ENCODE results near the gene HSPA14. TPM values are rescaled to one million over a fixed set of nuclear protein-coding genes. Genes with fewer than 3 reads are reported as not detected.

The HSPA14 gene
- total RNA-seq, 1 experiment from 2014 or later: 19.9 TPM

DNA sequence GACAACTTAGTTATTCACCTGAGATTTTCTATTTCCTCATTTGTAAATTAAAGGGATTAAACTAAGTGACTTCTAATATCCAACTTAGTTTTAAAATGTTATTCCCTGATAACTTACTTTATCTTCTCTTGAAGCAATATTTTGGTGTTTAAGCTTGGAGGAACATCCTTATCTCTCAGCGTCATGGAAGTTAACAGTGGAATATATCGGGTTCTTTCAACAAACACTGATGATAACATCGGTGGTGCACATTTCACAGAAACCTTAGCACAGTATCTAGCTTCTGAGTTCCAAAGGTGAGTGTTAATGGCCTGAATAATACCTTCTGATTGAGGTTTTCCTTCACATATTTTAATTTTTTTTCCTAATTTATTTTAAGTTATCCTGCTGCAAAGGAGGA, 14.1 kb downstream of the HSPA14 start:
- intact Hi-C loops (cut with micrococcal nuclease): no loop called here
- no peaks in the 10 kb centered on the region for H3K4me1 ChIP-seq (ENCODE audit: control insufficient read depth in 1 of 2, insufficient read depth in 2 of 2, low read length in 2 of 2)
- peaks cover 11 to 31% of the 10 kb centered on the region in 2 experiments for H3K36me3 ChIP-seq (ENCODE audit: control insufficient read depth in 1 of 2, insufficient read depth in 2 of 2, low read length in 2 of 2)
- BruUV-seq (replicated peaks): no TSS peak
- H3K9ac ChIP-seq (ENCODE audit: low read length): no peak overlapping the region
- no peaks in the 10 kb centered on the region for H3K9me2 ChIP-seq (ENCODE audit: insufficient read depth)
- no peak overlapping the region for H3K4me3 ChIP-seq (replicated peaks in 1 of 2; ENCODE audit: low read depth in 1 of 2, low read length in 2 of 2)
- ATAC-seq (no peak), DNase-seq (ENCODE audit: low read depth, low spot score) (no peak)
- TF ChIP-seq, protein P1, sequence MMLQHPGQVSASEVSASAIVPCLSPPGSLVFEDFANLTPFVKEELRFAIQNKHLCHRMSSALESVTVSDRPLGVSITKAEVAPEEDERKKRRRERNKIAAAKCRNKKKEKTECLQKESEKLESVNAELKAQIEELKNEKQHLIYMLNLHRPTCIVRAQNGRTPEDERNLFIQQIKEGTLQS (IDR thresholded peaks at IDR 0.05): no peak
- TF ChIP-seq EZH2phosphoT487 (IDR thresholded peaks at IDR 0.05; ENCODE audit: borderline replicate concordance) (no peak), CBX3 (IDR thresholded peaks at IDR 0.05; ENCODE audit: low read depth) (no peak), SRF (IDR thresholded peaks at IDR 0.05; ENCODE audit: low read depth) (no peak)
- TF ChIP-seq, protein P2, sequence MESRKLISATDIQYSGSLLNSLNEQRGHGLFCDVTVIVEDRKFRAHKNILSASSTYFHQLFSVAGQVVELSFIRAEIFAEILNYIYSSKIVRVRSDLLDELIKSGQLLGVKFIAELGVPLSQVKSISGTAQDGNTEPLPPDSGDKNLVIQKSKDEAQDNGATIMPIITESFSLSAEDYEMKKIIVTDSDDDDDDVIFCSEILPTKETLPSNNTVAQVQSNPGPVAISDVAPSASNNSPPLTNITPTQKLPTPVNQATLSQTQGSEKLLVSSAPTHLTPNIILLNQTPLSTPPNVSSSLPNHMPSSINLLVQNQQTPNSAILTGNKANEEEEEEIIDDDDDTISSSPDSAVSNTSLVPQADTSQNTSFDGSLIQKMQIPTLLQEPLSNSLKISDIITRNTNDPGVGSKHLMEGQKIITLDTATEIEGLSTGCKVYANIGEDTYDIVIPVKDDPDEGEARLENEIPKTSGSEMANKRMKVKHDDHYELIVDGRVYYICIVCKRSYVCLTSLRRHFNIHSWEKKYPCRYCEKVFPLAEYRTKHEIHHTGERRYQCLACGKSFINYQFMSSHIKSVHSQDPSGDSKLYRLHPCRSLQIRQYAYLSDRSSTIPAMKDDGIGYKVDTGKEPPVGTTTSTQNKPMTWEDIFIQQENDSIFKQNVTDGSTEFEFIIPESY (IDR thresholded peaks at IDR 0.05; ENCODE audit: extremely low read depth, insufficient replicate concordance, low read length): no peak
- no peaks in the 10 kb centered on the region for H3K27me3 ChIP-seq (ENCODE audit: insufficient read depth, low read length)
- no peak overlapping the region for H3K27ac ChIP-seq (ENCODE audit: low read depth, low read length)
- ChIA-PET CTCF (no interaction called here), POLR2A (no interaction called here), RAD21 (ENCODE audit: low non-redundant PET in 1 of 2, low total read pairs in 2 of 2, uncharacterized antibody in 2 of 2, unreplicated experiment in 2 of 2) (no interaction called here)
- peaks cover 2% of the 10 kb centered on the region; the same call in 1 of the 2 replicates for H3K79me2 ChIP-seq (ENCODE audit: insufficient read depth, low read length)
- H3K9me3 ChIP-seq (ENCODE audit: control insufficient read depth in 1 of 2, insufficient read depth in 1 of 2, low read depth in 1 of 2, low read length in 2 of 2): no peaks in the 10 kb centered on the region
- no peak overlapping the region for H3K4me2 ChIP-seq (ENCODE audit: low read length)
- H2AFZ ChIP-seq (ENCODE audit: low read depth, low read length, poor library complexity, severe bottlenecking): no peak overlapping the region
- no peaks in the 10 kb centered on the region for H4K20me1 ChIP-seq (ENCODE audit: insufficient read depth)

- CTCF ChIA-PET: no interaction called here
- Histone ChIP-seq H2AFZ (ENCODE audit: low read depth, low read length, poor library complexity, severe bottlenecking) (no peak overlapping the region), H3K36me3 (ENCODE audit: control insufficient read depth in 1 of 2, insufficient read depth in 2 of 2, low read length in 2 of 2) (peaks cover 11 to 28% of the 10 kb centered on the region in 2 experiments), H3K79me2 (ENCODE audit: insufficient read depth, low read length) (no peaks in the 10 kb centered on the region), H3K4me1 (ENCODE audit: control insufficient read depth in 1 of 2, insufficient read depth in 2 of 2, low read length in 2 of 2) (no peaks in the 10 kb centered on the region), H3K9me2 (ENCODE audit: insufficient read depth) (no peaks in the 10 kb centered on the region), H3K9ac (ENCODE audit: low read length) (no peak overlapping the region), H3K4me2 (ENCODE audit: low read length) (no peak overlapping the region), H3K27ac (ENCODE audit: low read depth, low read length) (no peak overlapping the region), H3K27me3 (ENCODE audit: insufficient read depth, low read length) (no peaks in the 10 kb centered on the region), H3K4me3 (replicated peaks in 1 of 2; ENCODE audit: low read depth in 1 of 2, low read length in 2 of 2) (no peak overlapping the region), H3K9me3 (ENCODE audit: control insufficient read depth in 1 of 2, insufficient read depth in 1 of 2, low read depth in 1 of 2, low read length in 2 of 2) (no peaks in the 10 kb centered on the region), H4K20me1 (ENCODE audit: insufficient read depth) (no peaks in the 10 kb centered on the region)
- POLR2A ChIA-PET: no interaction called here
- TF ChIP-seq FOSL1 (IDR thresholded peaks at IDR 0.05; ENCODE audit: low read depth): no peak
- no peak for TF ChIP-seq SP1 (IDR thresholded peaks at IDR 0.05; ENCODE audit: low read depth)
- no peak for TF ChIP-seq SIN3A (IDR thresholded peaks at IDR 0.05; ENCODE audit: low read depth)
- no peak for TF ChIP-seq CEBPB (IDR thresholded peaks at IDR 0.05; ENCODE audit: low read depth)
- intact Hi-C loops (cut with micrococcal nuclease): no loop called here
- DNase-seq (ENCODE audit: low read depth, low spot score) (no peak), ATAC-seq (no peak)
- BruUV-seq (replicated peaks): no TSS peak
- RAD21 ChIA-PET (ENCODE audit: low non-redundant PET in 1 of 2, low total read pairs in 2 of 2, uncharacterized antibody in 2 of 2, unreplicated experiment in 2 of 2): no interaction called here
These were observed 17.3 kb downstream of the HSPA14 start for GRCh38 chr10:14855453-14855852.

All from HCT116 (cell line).